SIG-M5 treated with dmso at 0.1 percent for 504 hours (cell line): ENCODE data around the gene ADK.
"Not testable (repeated sequence)": the region's sequence is repeated elsewhere in the genome, so short reads cannot be mapped to it uniquely, and the experiment has no call there.

Experiments
- DNase-seq: peaks from one replicate; lab custom pipeline; 2025; ENCODE audit not compliant: unreplicated experiment; lab: John Stamatoyannopoulos, UW

Gene ADK

DNA sequence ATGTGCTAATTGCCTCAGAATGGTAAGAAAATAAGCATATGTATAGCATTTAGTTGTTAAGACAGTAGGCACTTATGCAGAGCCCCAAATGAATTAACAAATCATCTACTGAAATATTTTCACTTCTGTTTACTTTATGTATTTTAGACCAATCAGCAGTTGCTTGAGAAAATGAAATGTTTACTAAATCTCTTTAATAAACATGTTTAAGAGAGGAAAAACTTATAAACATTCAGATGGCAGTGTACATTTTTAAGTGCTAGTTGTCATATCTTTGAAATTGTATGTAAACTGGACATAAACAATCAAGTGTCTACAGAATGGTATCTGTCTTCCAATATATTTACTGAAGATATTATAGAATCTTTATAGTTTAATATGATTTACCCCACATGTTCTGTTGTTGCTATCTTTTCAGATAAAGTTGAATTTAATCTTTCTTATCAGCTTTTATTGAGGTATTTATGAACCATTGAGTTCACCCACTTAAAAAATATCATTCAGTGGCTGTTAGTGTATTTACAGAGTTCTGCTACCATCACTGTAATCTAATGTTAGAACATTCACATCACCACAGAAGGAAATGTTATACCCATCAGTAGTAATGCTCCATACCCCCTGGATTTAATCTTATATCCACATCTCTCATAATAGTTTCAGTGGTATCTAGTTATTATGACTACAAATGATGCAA, 264.3 kb downstream of the ADK start:
- no peak for DNase-seq

GRCh38 chr10:74417397-74417796, 266.4 kb downstream of the ADK start:
- DNase-seq = no peak

GRCh38 chr10:74418285-74418872, 267.4 kb downstream of the ADK start:
- DNase-seq = no peak

- DNase-seq = no peak
These were observed 268.5 kb downstream of the ADK start for GRCh38 chr10:74419491-74419951.

GRCh38 chr10:74419958-74420375, 268.9 kb downstream of the ADK start:
- peak; percentile 13 for DNase-seq

- DNase-seq = no peak
These were observed 273.5 kb downstream of the ADK start for GRCh38 chr10:74424565-74424964.

GRCh38 chr10:74425456-74426001, 274.5 kb downstream of the ADK start:
- DNase-seq = no peak

DNA sequence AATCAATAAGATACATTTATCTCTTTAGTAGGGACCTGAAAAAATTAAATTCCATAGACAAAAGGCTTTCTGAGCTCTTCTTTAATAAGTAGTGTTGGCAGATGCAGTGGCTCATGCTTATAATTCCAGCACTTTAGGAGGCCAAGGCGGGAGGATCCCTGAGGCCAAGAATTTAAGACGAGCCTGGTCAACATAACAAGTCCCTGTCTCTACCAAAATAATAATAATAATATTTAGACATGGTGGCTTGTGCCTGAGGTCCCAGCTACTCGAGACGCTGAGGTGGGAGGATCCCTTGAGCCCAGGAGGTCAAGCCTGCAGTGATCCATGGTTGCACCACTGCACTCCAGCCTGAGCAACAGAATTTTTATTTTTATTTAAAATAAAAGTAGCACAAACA, 280.8 kb downstream of the ADK start:
- DNase-seq = no peak

DNA sequence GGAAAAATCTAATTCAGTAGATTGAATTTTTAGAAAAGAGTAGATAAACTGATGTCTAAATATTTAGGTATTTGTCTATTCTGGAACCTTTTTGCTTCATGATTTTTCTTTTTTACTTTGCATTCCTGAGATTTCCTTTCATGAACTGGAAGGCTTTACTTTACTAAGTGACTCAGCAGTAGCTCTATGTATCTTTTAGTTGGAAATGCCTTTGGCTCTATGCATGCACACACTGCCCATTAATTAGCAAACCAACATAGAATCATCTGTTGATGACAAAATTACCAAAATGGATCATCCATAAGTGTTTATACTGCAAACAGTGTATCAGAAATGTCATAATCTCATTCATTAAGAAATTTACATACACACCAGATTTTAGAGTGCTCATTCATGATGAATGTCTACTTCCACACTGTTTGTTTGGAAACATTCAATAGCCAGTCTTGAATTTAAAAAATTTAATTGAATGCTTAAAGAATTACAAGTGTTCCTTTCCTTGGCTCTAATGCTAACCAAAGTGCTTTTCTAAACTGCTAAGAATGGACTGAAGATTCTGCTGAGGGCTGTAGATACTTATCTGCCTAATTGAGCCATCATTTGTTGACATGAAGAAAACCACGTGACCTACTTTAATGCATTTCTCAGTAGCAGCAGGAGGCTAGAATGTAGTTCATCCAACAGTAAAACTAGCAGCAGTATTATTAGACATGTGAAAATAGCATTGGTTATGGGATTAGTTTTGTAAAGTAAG, 282.0 kb downstream of the ADK start:
- no peak for DNase-seq

- DNase-seq = no peak
These were observed 282.6 kb downstream of the ADK start for GRCh38 chr10:74433595-74433956.

DNA sequence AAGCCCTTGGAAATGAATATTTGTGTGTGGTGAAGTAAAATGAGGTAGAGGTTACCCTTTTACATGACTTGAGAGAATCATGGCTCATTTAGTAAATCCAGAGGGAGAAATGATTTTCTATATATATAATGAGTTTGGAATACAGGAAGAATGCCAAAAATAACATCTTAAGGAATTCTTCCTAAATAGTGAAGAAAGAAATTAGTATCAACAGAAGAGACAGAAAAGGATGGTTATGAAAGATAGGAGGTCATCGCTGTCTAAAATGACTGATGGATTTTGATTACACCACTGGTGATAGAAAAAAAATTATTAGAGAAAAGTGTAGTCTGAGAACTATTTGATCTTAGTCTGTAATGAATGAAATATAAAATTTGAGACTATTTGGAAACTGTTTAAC, 283.0 kb downstream of the ADK start:
- DNase-seq = no peak

DNA sequence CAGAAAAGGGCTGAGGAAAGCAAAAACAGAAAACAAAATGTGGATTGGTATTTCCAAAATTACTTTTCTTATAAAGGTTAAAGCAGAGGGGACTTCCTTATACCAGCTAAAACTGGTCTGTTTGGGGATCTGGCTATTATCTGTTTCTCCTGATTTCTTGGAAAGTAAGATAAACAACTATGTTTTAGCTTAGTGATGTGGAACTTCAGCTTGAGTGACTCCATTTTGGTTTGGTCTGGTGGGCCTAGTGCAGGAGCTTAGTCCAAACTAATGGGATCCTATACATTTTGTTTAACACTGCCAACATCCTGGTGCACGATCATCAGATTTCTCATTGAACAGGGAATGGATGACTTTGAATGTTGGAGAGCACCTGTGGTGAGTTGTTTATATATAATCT, 283.5 kb downstream of the ADK start:
- DNase-seq = no peak

GRCh38 chr10:74436523-74437170, 285.6 kb downstream of the ADK start:
- no peak for DNase-seq

DNA sequence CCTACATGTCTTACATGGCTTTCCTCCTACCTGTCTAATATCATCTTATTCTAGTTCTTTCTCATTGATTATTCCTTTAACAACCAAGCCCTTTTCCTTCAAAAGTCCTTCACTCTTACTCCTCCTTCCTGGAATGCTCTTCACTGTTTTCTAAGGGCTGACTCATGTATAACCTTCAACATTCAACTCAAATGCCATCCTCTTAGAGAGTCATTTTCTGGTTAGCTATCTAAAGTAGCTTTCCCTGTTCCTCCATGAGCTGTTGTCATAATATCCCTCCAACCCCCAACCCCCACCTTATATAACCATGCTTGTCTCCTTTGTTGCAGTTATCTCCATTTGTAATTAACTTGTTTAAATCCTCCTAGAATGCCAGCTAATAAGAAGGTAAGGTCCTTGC, 286.8 kb downstream of the ADK start:
- DNase-seq = no peak

GRCh38 chr10:74439213-74439612, 288.2 kb downstream of the ADK start:
- no peak for DNase-seq

GRCh38 chr10:74445493-74445892, 294.5 kb downstream of the ADK start:
- no peak for DNase-seq

DNA sequence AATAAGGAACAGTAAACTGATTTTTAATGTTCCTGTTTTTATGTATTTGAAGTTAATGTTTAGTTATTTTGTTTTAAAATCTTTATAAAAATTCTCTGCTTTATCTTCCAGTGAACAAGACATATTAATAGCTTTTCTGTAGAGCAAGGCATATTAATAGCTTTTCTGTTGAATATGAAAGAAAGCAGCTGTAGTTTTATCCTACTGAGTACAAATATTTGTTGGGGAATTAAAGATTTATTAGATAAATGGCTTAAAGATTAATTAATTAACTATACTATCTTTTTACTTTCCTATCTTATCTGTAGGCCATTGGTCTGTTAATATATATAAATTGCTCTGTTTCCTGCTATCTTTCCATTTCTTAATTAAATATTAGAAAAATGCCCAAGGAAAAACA, 299.6 kb downstream of the ADK start:
- no peak for DNase-seq

- DNase-seq = no peak
These were observed 300.3 kb downstream of the ADK start for GRCh38 chr10:74451127-74451829.

DNA sequence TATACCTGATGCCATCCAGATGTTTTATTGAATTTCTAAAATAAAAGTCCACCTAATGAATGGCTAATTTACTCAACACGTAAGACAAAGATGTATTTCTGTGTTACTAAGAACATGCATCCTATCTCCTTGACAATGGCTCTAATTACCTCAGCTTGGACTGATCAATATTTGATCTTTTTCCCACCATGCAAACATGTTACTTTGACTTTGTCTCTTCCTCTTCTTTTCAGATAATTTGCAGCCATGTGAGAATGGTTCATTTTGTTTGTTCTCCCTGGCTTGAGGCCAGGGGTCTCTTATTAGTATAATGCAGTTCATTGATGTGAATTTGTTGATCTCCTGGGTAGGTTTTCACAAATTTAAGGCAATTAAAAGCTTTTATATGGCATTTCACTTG, 302.1 kb downstream of the ADK start:
- DNase-seq = no peak

DNA sequence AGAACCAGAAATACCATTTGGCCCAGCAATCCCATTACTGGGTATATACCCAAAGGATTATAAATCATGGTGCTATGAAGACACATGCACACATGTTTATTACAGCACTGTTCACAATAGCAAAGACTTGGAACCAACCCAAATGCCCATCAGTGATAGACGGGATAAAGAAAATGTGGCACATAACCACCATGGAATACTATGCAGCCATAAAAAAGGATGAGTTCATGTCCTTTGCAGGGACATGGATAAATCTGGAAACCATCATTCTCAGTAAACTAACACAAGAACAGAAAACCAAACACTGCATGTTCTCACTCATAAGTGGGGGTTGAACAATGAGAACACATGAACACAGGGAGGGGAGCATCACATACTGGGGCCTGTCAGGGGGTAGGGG, 306.5 kb downstream of the ADK start:
- not testable (repeated sequence) for DNase-seq

- DNase-seq = no peak
These were observed 309.8 kb downstream of the ADK start for GRCh38 chr10:74460812-74461211.
